HepG2 (cell line): ENCODE data around the gene SCYL1. TPM values are rescaled to one million over a fixed set of nuclear protein-coding genes. Genes with fewer than 3 reads are reported as not detected.
A peak's percentile ranks its signal among the peaks of the same experiment; 100 is the strongest.

ENCODE experiments used
- FOSL2 ChIP-seq: sonication (generic); formaldehyde crosslinking; IDR thresholded peaks from 2 replicates; pipeline ENCODE4 v1.4.0; 2020; ENCODE audit warnings: missing genetic modification reagents
- FOXP1 ChIP-seq, 2 experiments: fragments of 450-650 bp in 1 of 2; IDR thresholded peaks; 2 replicates each; pipeline ENCODE4 v1.6.1; 2017 to 2018; ENCODE audit warnings: antibody characterized with exemption in 1 of 2
- KLF13 ChIP-seq: sonication (generic); formaldehyde crosslinking; IDR thresholded peaks from 2 replicates; pipeline ENCODE4 v1.4.0; 2020; ENCODE audit warnings: mild to moderate bottlenecking, missing genetic modification reagents
- MTA3 ChIP-seq: sonication (generic); formaldehyde crosslinking; IDR thresholded peaks from 2 replicates; pipeline ENCODE4 v1.4.0; 2020; ENCODE audit warnings: missing genetic modification reagents
- NKX3-1 ChIP-seq: sonication (generic); formaldehyde crosslinking; IDR thresholded peaks from 2 replicates; pipeline ENCODE4 v1.5.0; 2020; ENCODE audit warnings: missing genetic modification reagents
- NR2F6 ChIP-seq, 2 experiments: IDR thresholded peaks; 2 replicates each; pipeline ENCODE4 v1.6.1; 2016; ENCODE audit warnings: antibody characterized with exemption in 1 of 2, mild to moderate bottlenecking in 1 of 2
- PATZ1 ChIP-seq: sonication (generic); formaldehyde crosslinking; IDR thresholded peaks from 2 replicates; pipeline ENCODE4 v1.4.0; 2020; ENCODE audit warnings: missing genetic modification reagents
- REPIN1 ChIP-seq: sonication (generic); formaldehyde crosslinking; IDR thresholded peaks from 2 replicates; pipeline ENCODE4 v1.8.0; 2022; ENCODE audit warnings: missing genetic modification reagents, low read depth, mild to moderate bottlenecking, borderline replicate concordance
- RXRB ChIP-seq: IDR thresholded peaks from 2 replicates; pipeline ENCODE4 v1.6.1; 2016; ENCODE audit warnings: borderline replicate concordance, missing genetic modification reagents, missing compliant biosample characterization
- U2AF1 ChIP-seq: fragments of 200-400 bp; formaldehyde crosslinking; optimal IDR thresholded peaks from 2 replicates; pipeline ENCODE3; 2017; ENCODE audit warnings: mild to moderate bottlenecking, low read depth, low read length
- ZBTB38 ChIP-seq: sonication (generic); formaldehyde crosslinking; IDR thresholded peaks from 2 replicates; pipeline ENCODE4 v1.5.1; 2020; ENCODE audit warnings: mild to moderate bottlenecking, missing genetic modification reagents
- ZBTB7A ChIP-seq: sonication (generic); formaldehyde crosslinking; IDR thresholded peaks from 2 replicates; pipeline ENCODE4 v1.8.0; 2022; ENCODE audit warnings: mild to moderate bottlenecking, missing genetic modification reagents
- ZNF101 ChIP-seq: sonication (generic); formaldehyde crosslinking; IDR thresholded peaks from 2 replicates; pipeline ENCODE4 v1.4.0; 2020; ENCODE audit warnings: mild to moderate bottlenecking, low read depth, missing genetic modification reagents, borderline replicate concordance
- ZNF281 ChIP-seq: sonication (generic); formaldehyde crosslinking; IDR thresholded peaks from 2 replicates; pipeline ENCODE4 v1.4.0; 2020; ENCODE audit warnings: missing genetic modification reagents, borderline replicate concordance
- ZNF660 ChIP-seq: sonication (generic); formaldehyde crosslinking; IDR thresholded peaks from 2 replicates; pipeline ENCODE4 v1.5.1; 2020; ENCODE audit warnings: mild to moderate bottlenecking, low read depth, missing genetic modification reagents, borderline replicate concordance
- ZNF816 ChIP-seq: sonication (generic); formaldehyde crosslinking; IDR thresholded peaks from 2 replicates; pipeline ENCODE4 v1.8.0; 2022; ENCODE audit warnings: missing genetic modification reagents, mild to moderate bottlenecking, borderline replicate concordance
- ZSCAN25 ChIP-seq: sonication (generic); formaldehyde crosslinking; IDR thresholded peaks from 2 replicates; pipeline ENCODE4 v1.8.0; 2022; ENCODE audit warnings: mild to moderate bottlenecking, missing genetic modification reagents
- polyA plus RNA-seq, 8 experiments: library from polyadenylated mRNA; depleted of rRNA in 3 of 8; stranded (reverse) in 7 of 8; unstranded in 1 of 8; fragments of >200 nt; fragmentation: Illumina TruSeq in 4 of 8; extraction: Trizol in 4 of 8; gene quantifications; 2 replicates each; pipeline versions ENCODE4 v1.2.1 to v1.2.3, GENCODE V29; 2011 to 2016; ENCODE audit warnings: low read depth in 4 of 8, missing spikeins in 1 of 8, mixed read lengths in 1 of 8; ENCODE audit not compliant: insufficient read depth in 1 of 8
- total RNA-seq, 5 experiments: library from RNA; depleted of rRNA; stranded (reverse); fragments of >200 nt; fragmentation: Illumina TruSeq; extraction: Trizol; gene quantifications; 2 replicates each; pipeline ENCODE4 v1.2.3, GENCODE V29; 2016; ENCODE audit warnings: low read depth in 1 of 5

Gene SCYL1
- total and polyA plus RNA-seq, 2 of the 13 experiments (the other 11 are each of a cell fraction or from before 2014, with no cell fraction given) = 65.9 to 103 TPM

GRCh38 chr11:65559951-65560537 is 35.2 kb downstream of the SCYL1 start (continued):
- TF ChIP-seq NR2F6 (IDR thresholded peaks at IDR 0.05) (no peak), NR2F6 (CRISPR knock-in tag; IDR thresholded peaks at IDR 0.05) (0 out of 2 replicates have a peak, but pooled peaks have one; percentile 24), RXRB (CRISPR knock-in tag) (no peak; the same call in 1 of the 2 replicates), ZBTB38 (CRISPR knock-in tag) (no peak), FOSL2 (CRISPR knock-in tag) (peak; percentile 89), FOXP1 (IDR thresholded peaks at IDR 0.05) (no peak), FOXP1 (CRISPR knock-in tag; IDR thresholded peaks at IDR 0.05) (no peak), PATZ1 (CRISPR knock-in tag) (no peak), MTA3 (no peak), ZNF281 (no peak), REPIN1 (CRISPR knock-in tag) (no peak), ZNF101 (no peak), KLF13 (CRISPR knock-in tag) (no peak), ZSCAN25 (peak; percentile 90), ZNF660 (CRISPR knock-in tag) (no peak), ZNF816 (CRISPR knock-in tag) (no peak), NKX3-1 (CRISPR knock-in tag) (no peak), U2AF1 (no peak), ZBTB7A (CRISPR knock-in tag) (no peak)
